H9 (cell line): ENCODE results near the gene ADH1B. TPM values are rescaled to one million over a fixed set of nuclear protein-coding genes. Genes with fewer than 3 reads are reported as not detected.

ENCODE experiments used
- DNase-seq: peaks from one replicate; pipeline ENCODE4 v3.0.0-alpha.2; 2017
- H2AFZ ChIP-seq: one replicate; pipeline ENCODE4 v1.6.1; 2013; ENCODE audit warnings: mild to moderate bottlenecking, low read length, control low read depth, moderate library complexity
- H2AK5ac ChIP-seq: 2 replicates; pipeline ENCODE4 v1.6.1; 2013; ENCODE audit warnings: low read length, control low read depth, mixed read lengths; ENCODE audit not compliant: insufficient read length
- H2BK120ac ChIP-seq: one replicate; pipeline ENCODE4 v1.6.1; 2013; ENCODE audit warnings: low read depth, mild to moderate bottlenecking, low read length, control low read depth, inconsistent platforms; ENCODE audit not compliant: poor library complexity, severe bottlenecking
- H2BK12ac ChIP-seq: 2 replicates; pipeline ENCODE4 v1.6.1; 2013; ENCODE audit warnings: low read length, control low read depth, mixed read lengths, low read depth; ENCODE audit not compliant: insufficient read length
- H2BK15ac ChIP-seq: 2 replicates; pipeline ENCODE4 v1.6.1; 2013; ENCODE audit warnings: low read depth, low read length, control low read depth
- H2BK20ac ChIP-seq: one replicate; pipeline ENCODE4 v1.6.1; 2013; ENCODE audit warnings: low read depth, mild to moderate bottlenecking, low read length, control low read depth, inconsistent platforms; ENCODE audit not compliant: poor library complexity, severe bottlenecking
- H2BK5ac ChIP-seq: 2 replicates; pipeline ENCODE4 v1.6.1; 2013; ENCODE audit warnings: low read length, control low read depth, mixed read lengths; ENCODE audit not compliant: insufficient read length
- H3K14ac ChIP-seq: 2 replicates; pipeline ENCODE4 v1.6.1; 2013; ENCODE audit warnings: low read length, control low read depth; ENCODE audit not compliant: insufficient read depth
- H3K18ac ChIP-seq: 2 replicates; pipeline ENCODE4 v1.6.1; 2013; ENCODE audit warnings: low read depth, mild to moderate bottlenecking, mixed read lengths, low read length, control low read depth; ENCODE audit not compliant: insufficient read length
- H3K23ac ChIP-seq: 2 replicates; pipeline ENCODE4 v1.6.1; 2013; ENCODE audit warnings: low read length, control low read depth, mixed read lengths, low read depth; ENCODE audit not compliant: insufficient read length
- H3K23me2 ChIP-seq: 2 replicates; pipeline ENCODE4 v1.6.1; 2013; ENCODE audit warnings: low read depth, mild to moderate bottlenecking, mixed read lengths, low read length, control low read depth; ENCODE audit not compliant: insufficient read length, poor library complexity, severe bottlenecking
- H3K27ac ChIP-seq: 2 replicates; pipeline ENCODE4 v1.5.1; 2013; ENCODE audit warnings: low read length, control low read depth, mixed read lengths, low read depth; ENCODE audit not compliant: insufficient read length
- H3K27me3 ChIP-seq: 2 replicates; pipeline ENCODE4 v1.6.1; 2013; ENCODE audit warnings: low read length, control low read depth, inconsistent platforms; ENCODE audit not compliant: insufficient read depth
- H3K4ac ChIP-seq: 2 replicates; pipeline ENCODE4 v1.6.1; 2013; ENCODE audit warnings: low read depth, mild to moderate bottlenecking, control low read depth, inconsistent platforms, low read length, moderate library complexity
- H3K4me1 ChIP-seq: 2 replicates; pipeline ENCODE4 v1.6.1; 2013; ENCODE audit warnings: low read length, control low read depth, inconsistent platforms; ENCODE audit not compliant: insufficient read depth
- H3K4me2 ChIP-seq: 2 replicates; pipeline ENCODE4 v1.6.1; 2013; ENCODE audit warnings: low read length, control low read depth, mixed read lengths; ENCODE audit not compliant: insufficient read length, insufficient read depth
- H3K56ac ChIP-seq: 2 replicates; pipeline ENCODE4 v1.6.1; 2013; ENCODE audit warnings: low read depth, mild to moderate bottlenecking, mixed read lengths, low read length, control low read depth; ENCODE audit not compliant: insufficient read length
- H3K79me1 ChIP-seq: 2 replicates; pipeline ENCODE4 v1.6.1; 2013; ENCODE audit warnings: low read depth, mild to moderate bottlenecking, moderate library complexity, low read length, control low read depth, inconsistent platforms; ENCODE audit not compliant: insufficient read depth, poor library complexity, severe bottlenecking
- H3K79me2 ChIP-seq: 2 replicates; pipeline ENCODE4 v1.6.1; 2013; ENCODE audit warnings: low read length, control low read depth, inconsistent platforms; ENCODE audit not compliant: insufficient read depth
- H3K9ac ChIP-seq: 2 replicates; pipeline ENCODE4 v1.6.1; 2013; ENCODE audit warnings: low read length, control low read depth, mixed read lengths; ENCODE audit not compliant: insufficient read length; ENCODE audit errors: extremely low read depth
- H3K9me3 ChIP-seq: one replicate; pipeline ENCODE4 v1.6.1; 2013; ENCODE audit warnings: low read depth, low read length, inconsistent platforms; ENCODE audit not compliant: control insufficient read depth
- H3T11ph ChIP-seq: one replicate; pipeline ENCODE4 v1.6.1; 2013; ENCODE audit warnings: mild to moderate bottlenecking, low read length, control low read depth, inconsistent platforms
- H4K20me1 ChIP-seq: one replicate; pipeline ENCODE4 v1.6.1; 2013; ENCODE audit not compliant: control insufficient read depth, insufficient read length, insufficient read depth
- H4K5ac ChIP-seq: 2 replicates; pipeline ENCODE4 v1.6.1; 2013; ENCODE audit warnings: low read depth, mild to moderate bottlenecking, mixed read lengths, low read length, control low read depth; ENCODE audit not compliant: insufficient read length
- H4K8ac ChIP-seq: replicated peaks from 2 replicates; pipeline ENCODE4 v1.6.1; 2013; ENCODE audit warnings: low read length, control low read depth, mixed read lengths, low read depth; ENCODE audit not compliant: insufficient read length
- H4K91ac ChIP-seq: 2 replicates; pipeline ENCODE4 v1.6.1; 2013; ENCODE audit warnings: low read depth, mild to moderate bottlenecking, moderate library complexity, mixed read lengths, low read length, control low read depth; ENCODE audit not compliant: insufficient read length
- H3K27ac Mint-ChIP-seq, 3 experiments: 2 replicates in 2 of 3; 3 replicates in 1 of 3; pipeline ENCODE4 v1.8.0; 2020 to 2021; ENCODE audit warnings: mixed read lengths in 3 of 3, mild to moderate bottlenecking in 1 of 3, moderate library complexity in 1 of 3
- H3K27me3 Mint-ChIP-seq: 2 replicates; pipeline ENCODE4 v1.8.0; 2021; ENCODE audit warnings: low read depth, mild to moderate bottlenecking, moderate library complexity, mixed read lengths
- H3K36me3 Mint-ChIP-seq, 3 experiments: 2 replicates in 2 of 3; 3 replicates in 1 of 3; pipeline ENCODE4 v1.8.0; 2020 to 2021; ENCODE audit warnings: low read depth in 3 of 3, mixed read lengths in 3 of 3; ENCODE audit not compliant: insufficient read depth in 1 of 3
- H3K4me1 Mint-ChIP-seq, 2 experiments: 2 replicates each; pipeline ENCODE4 v1.8.0; 2020; ENCODE audit warnings: mixed read lengths in 2 of 2
- H3K4me3 Mint-ChIP-seq, 2 experiments: 2 replicates in 1 of 2; 3 replicates in 1 of 2; pipeline ENCODE4 v1.8.0; 2020 to 2021; ENCODE audit warnings: mild to moderate bottlenecking in 2 of 2, mixed read lengths in 2 of 2, moderate library complexity in 1 of 2
- H3K9me3 Mint-ChIP-seq, 2 experiments: 2 replicates in 1 of 2; 3 replicates in 1 of 2; pipeline ENCODE4 v1.8.0; 2020; ENCODE audit warnings: mild to moderate bottlenecking in 2 of 2, mixed read lengths in 2 of 2, moderate library complexity in 1 of 2
- WGBS: extraction: QIAGEN DNeasy Blood & Tissue Kit; methylation state at CpG from one replicate; pipeline ENCODE4 v1.1.7; 2013; ENCODE audit warnings: missing lambda C conversion rate, low lambda C conversion rate, mixed read lengths; ENCODE audit not compliant: insufficient read length; ENCODE audit errors: extremely low coverage; 5-methylcytosine and 5-hydroxymethylcytosine counted together
- total RNA-seq: library from RNA; stranded (reverse); gene quantifications from 2 replicates; pipeline ENCODE4 v1.2.1, GENCODE V29; 2021
- TF ChIP-seq, protein P1 (sequence below): fragments of 200-600 bp; sonication (generic); conservative IDR thresholded peaks from 3 replicates; pipeline ENCODE4 v1.8.0; 2021; ENCODE audit warnings: antibody characterized with exemption, mild to moderate bottlenecking

Gene ADH1B
- total RNA-seq, 1 experiment from 2014 or later: not detected

DNA sequence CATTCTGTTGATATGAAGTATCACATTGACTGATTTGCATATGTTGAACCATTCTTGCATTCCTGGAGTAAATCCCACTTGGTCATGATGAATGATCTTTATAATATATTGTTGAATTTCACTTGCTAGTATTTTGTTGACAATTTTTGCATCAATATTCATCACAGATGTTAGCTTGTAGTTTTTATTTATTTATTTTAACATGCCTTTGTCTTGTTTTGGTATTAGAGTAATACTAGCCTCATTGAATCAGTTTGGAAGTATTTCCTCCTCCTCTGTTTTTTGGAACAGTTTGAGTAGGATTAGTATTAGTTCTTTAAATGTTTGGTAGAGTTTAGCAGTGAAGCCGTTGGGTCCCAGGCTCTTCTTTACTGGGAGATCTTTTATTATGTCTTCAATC, 45.3 kb upstream of the ADH1B start:
- H3K27ac Mint-ChIP-seq: no peak overlapping the region
- Histone ChIP-seq H2BK20ac (no peak overlapping the region), H2BK12ac (no peak overlapping the region), H3K56ac (no peak overlapping the region), H2BK5ac (no peak overlapping the region), H3K4ac (no peak overlapping the region), H2BK120ac (no peak overlapping the region), H3K14ac (no peak overlapping the region), H3K9me3 (no peaks in the 10 kb centered on the region), H3K27ac (no peak overlapping the region), H2AFZ (no peak overlapping the region), H3K79me2 (no peaks in the 10 kb centered on the region), H4K8ac (no peak overlapping the region), H3K23ac (no peak overlapping the region), H3K23me2 (no peaks in the 10 kb centered on the region), H3K79me1 (no peaks in the 10 kb centered on the region), H3K4me1 (no peaks in the 10 kb centered on the region), H3K4me2 (no peak overlapping the region), H4K91ac (no peak overlapping the region), H3K27me3 (no peaks in the 10 kb centered on the region), H3T11ph (no peak overlapping the region), H2BK15ac (no peak overlapping the region), H3K9ac (no peak overlapping the region), H4K20me1 (no peaks in the 10 kb centered on the region), H3K18ac (no peak overlapping the region), H2AK5ac (no peak overlapping the region), H4K5ac (no peak overlapping the region)
- H3K9me3 Mint-ChIP-seq: peaks cover 6 to 11% of the 10 kb centered on the region in 2 experiments; a peak in 4 of 5 replicates
- no peaks in the 10 kb centered on the region for H3K27me3 Mint-ChIP-seq
- H3K4me3 Mint-ChIP-seq: no peak overlapping the region
- TF ChIP-seq, protein P1, sequence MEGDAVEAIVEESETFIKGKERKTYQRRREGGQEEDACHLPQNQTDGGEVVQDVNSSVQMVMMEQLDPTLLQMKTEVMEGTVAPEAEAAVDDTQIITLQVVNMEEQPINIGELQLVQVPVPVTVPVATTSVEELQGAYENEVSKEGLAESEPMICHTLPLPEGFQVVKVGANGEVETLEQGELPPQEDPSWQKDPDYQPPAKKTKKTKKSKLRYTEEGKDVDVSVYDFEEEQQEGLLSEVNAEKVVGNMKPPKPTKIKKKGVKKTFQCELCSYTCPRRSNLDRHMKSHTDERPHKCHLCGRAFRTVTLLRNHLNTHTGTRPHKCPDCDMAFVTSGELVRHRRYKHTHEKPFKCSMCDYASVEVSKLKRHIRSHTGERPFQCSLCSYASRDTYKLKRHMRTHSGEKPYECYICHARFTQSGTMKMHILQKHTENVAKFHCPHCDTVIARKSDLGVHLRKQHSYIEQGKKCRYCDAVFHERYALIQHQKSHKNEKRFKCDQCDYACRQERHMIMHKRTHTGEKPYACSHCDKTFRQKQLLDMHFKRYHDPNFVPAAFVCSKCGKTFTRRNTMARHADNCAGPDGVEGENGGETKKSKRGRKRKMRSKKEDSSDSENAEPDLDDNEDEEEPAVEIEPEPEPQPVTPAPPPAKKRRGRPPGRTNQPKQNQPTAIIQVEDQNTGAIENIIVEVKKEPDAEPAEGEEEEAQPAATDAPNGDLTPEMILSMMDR: no peak
- WGBS: no CpG with 5 or more reads among the region's 1 CpG
- DNase-seq: no peak
- H3K4me1 Mint-ChIP-seq: no peaks in the 10 kb centered on the region
- peaks cover 0 to 4% (median 3%) of the 10 kb centered on the region in 3 experiments; a peak in 2 of 7 replicates for H3K36me3 Mint-ChIP-seq
